HG03175 (cell line): ENCODE results near the gene ARL14EP.

ENCODE experiments used
- ATAC-seq: cut with Tn5 transposase; IDR thresholded peaks from one replicate; pipeline ENCODE4 v1.9.1; 2021; ENCODE audit warnings: mild to moderate bottlenecking, moderate library complexity; ENCODE audit not compliant: unreplicated experiment

The ARL14EP gene

GRCh38 chr11:30326114-30326778, 3.3 kb downstream of the ARL14EP start:
- no peak for ATAC-seq

GRCh38 chr11:30326906-30327305, 4.0 kb downstream of the ARL14EP start:
- ATAC-seq: no peak

GRCh38 chr11:30328681-30329080, 5.8 kb downstream of the ARL14EP start:
- no peak for ATAC-seq

GRCh38 chr11:30329150-30329940, 6.4 kb downstream of the ARL14EP start:
- no peak for ATAC-seq

GRCh38 chr11:30333405-30333804, 10.5 kb downstream of the ARL14EP start:
- no peak for ATAC-seq

- peak; percentile 97 for ATAC-seq
These were observed 19.8 kb downstream of the ARL14EP start for GRCh38 chr11:30342736-30343166.

GRCh38 chr11:30344085-30344484, 21.2 kb downstream of the ARL14EP start:
- peak; percentile 8 for ATAC-seq

- no peak for ATAC-seq
These were observed 22.7 kb downstream of the ARL14EP start for GRCh38 chr11:30345644-30346043.

- no peak for ATAC-seq
These were observed 23.3 kb downstream of the ARL14EP start for GRCh38 chr11:30346068-30346688.

- no peak for ATAC-seq
These were observed 25.1 kb downstream of the ARL14EP start for GRCh38 chr11:30348035-30348434.

- ATAC-seq: no peak
These were observed 27.0 kb downstream of the ARL14EP start for GRCh38 chr11:30349885-30350284.

GRCh38 chr11:30350384-30350783, 27.5 kb downstream of the ARL14EP start:
- ATAC-seq: no peak

GRCh38 chr11:30351061-30351460, 28.2 kb downstream of the ARL14EP start:
- ATAC-seq: no peak

GRCh38 chr11:30356391-30356790, 33.5 kb downstream of the ARL14EP start:
- no peak for ATAC-seq

GRCh38 chr11:30357872-30358271, 35.0 kb downstream of the ARL14EP start:
- no peak for ATAC-seq

GRCh38 chr11:30358536-30358935, 35.6 kb downstream of the ARL14EP start:
- ATAC-seq: no peak

GRCh38 chr11:30360741-30361140, 37.8 kb downstream of the ARL14EP start:
- no peak for ATAC-seq

GRCh38 chr11:30364139-30364836, 41.4 kb downstream of the ARL14EP start:
- ATAC-seq: no peak

- ATAC-seq: no peak
These were observed 42.1 kb downstream of the ARL14EP start for GRCh38 chr11:30364837-30365482.

GRCh38 chr11:30365793-30366517, 43.1 kb downstream of the ARL14EP start:
- ATAC-seq: no peak
